Fibroblast of peridontal ligament (primary cell): ENCODE measurements around the gene PATL2.
"Not testable (repeated sequence)": the region's sequence is repeated elsewhere in the genome, so short reads cannot be mapped to it uniquely, and the experiment has no call there.

Experiments used
- DNase-seq: peaks from one replicate; pipeline ENCODE4 v3.0.0-alpha.2; 2010; ENCODE audit errors: extremely low read depth

PATL2 gene

GRCh38 chr15:44647637-44648036 lies 63.5 kb downstream of the PATL2 start:
- DNase-seq = no peak

GRCh38 chr15:44647036-44647435 lies 64.1 kb downstream of the PATL2 start:
- DNase-seq = no peak

GRCh38 chr15:44646460-44646859 lies 64.7 kb downstream of the PATL2 start:
- DNase-seq = no peak

GRCh38 chr15:44641651-44642050 lies 69.5 kb downstream of the PATL2 start:
- DNase-seq = no peak

- DNase-seq = peak; percentile 4
Measured at GRCh38 chr15:44636976-44637375, 74.1 kb downstream of the PATL2 start.

GRCh38 chr15:44633603-44634002 lies 77.5 kb downstream of the PATL2 start:
- peak; percentile 75 for DNase-seq

GRCh38 chr15:44625286-44625685 lies 85.8 kb downstream of the PATL2 start:
- DNase-seq = not testable (repeated sequence)

- no peak for DNase-seq
Measured at GRCh38 chr15:44623178-44623577, 87.9 kb downstream of the PATL2 start.

GRCh38 chr15:44620081-44620480 lies 91.0 kb downstream of the PATL2 start:
- DNase-seq = no peak

- no peak for DNase-seq
Measured at GRCh38 chr15:44616974-44617373, 94.1 kb downstream of the PATL2 start.
